Breast epithelium (tissue), 3 donors: ENCODE measurements around the gene CHD6.

Source experiments
- CTCF ChIP-seq, 3 donors: fragments of 450-650 bp; IDR thresholded peaks; one replicate each; pipeline ENCODE4 v1.5.1; 2016 to 2017; ENCODE audit warnings: antibody characterized with exemption in 3 of 3, mild to moderate bottlenecking in 3 of 3, moderate library complexity in 3 of 3
- POLR2A ChIP-seq: fragments of 450-650 bp; IDR thresholded peaks from one replicate; pipeline ENCODE4 v1.6.1; 2016; ENCODE audit warnings: antibody characterized with exemption, mild to moderate bottlenecking, moderate library complexity

GRCh38 chr20:41367956-41368355 lies 250.2 kb downstream of the CHD6 start:
- TF ChIP-seq CTCF (IDR thresholded peaks at IDR 0.05), result no peak
- no peak for TF ChIP-seq POLR2A
